Activated CD4-positive, alpha-beta T cell treated with anti-CD3 and anti-CD28 coated beads, Interleukin-10, Interleukin-2, amounts not matched to agents 100 ng/mL and 50 ng/mL, durations not matched to agents 16 hours and 8 hours (primary cell): Measurements from ENCODE around the gene SVOP.
"Not testable (repeated sequence)": the region's sequence is repeated elsewhere in the genome, so short reads cannot be mapped to it uniquely, and the experiment has no call there.

ENCODE experiments used
- DNase-seq: peaks from one replicate; pipeline ENCODE4 v3.0.0-alpha.2; 2020

Gene SVOP

DNA sequence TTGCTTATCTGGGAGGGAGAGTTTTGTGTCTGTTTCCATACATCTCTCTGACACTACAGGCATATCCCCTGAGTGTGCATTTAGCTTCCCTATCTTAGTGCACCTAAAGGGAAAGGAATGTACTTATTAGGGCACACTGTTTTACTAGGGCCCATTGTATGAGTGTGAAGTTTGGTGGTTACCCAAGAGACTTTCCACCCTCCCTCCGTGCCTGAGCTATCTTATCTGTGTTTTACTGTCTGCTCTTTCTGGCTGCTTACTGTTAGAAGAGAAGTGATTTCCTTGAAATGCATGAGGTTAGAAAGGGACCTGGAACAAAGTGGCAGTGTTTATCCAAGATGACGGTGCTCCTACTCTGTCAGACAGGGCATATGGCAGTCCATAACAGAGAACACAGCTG, 8.5 kb upstream of the SVOP start:
- no peak for DNase-seq

DNA sequence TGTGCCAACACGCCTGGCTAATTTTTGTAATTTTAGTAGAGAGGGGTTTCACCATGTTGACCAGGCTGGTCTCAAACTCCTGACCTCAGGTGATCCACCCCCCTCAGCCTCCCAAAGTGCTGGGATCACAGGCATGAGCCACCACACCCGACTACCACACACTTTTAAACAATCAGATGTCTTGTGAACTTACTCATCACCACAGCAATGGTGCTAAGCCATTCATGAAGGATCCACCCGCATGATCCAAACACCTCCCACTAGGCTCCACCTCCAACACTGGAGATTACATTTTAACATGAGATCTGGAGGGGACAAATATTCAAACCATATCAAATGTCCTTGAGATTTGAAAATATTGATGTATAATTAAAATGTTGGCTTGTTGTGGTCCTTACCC, 7.8 kb upstream of the SVOP start:
- not testable (repeated sequence) for DNase-seq

DNA sequence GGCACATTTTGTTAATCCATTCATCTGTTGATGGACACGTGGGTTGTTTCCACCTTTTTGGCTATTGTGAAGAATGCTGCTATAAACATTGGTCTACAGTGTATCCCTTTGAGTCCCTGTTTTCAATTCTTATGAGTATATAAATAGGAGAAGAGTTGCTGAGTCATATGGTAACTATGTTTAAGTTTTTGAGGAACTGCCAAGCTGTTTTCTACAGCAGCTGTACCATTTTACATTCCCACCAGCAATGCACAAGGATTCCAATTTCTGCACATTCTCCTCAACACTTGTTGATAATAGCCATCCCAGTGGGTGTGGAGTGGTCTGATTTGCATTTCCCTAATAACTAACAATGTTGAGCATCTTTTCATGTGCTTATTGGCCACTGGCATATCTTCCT, 6.9 kb upstream of the SVOP start:
- no peak for DNase-seq

DNA sequence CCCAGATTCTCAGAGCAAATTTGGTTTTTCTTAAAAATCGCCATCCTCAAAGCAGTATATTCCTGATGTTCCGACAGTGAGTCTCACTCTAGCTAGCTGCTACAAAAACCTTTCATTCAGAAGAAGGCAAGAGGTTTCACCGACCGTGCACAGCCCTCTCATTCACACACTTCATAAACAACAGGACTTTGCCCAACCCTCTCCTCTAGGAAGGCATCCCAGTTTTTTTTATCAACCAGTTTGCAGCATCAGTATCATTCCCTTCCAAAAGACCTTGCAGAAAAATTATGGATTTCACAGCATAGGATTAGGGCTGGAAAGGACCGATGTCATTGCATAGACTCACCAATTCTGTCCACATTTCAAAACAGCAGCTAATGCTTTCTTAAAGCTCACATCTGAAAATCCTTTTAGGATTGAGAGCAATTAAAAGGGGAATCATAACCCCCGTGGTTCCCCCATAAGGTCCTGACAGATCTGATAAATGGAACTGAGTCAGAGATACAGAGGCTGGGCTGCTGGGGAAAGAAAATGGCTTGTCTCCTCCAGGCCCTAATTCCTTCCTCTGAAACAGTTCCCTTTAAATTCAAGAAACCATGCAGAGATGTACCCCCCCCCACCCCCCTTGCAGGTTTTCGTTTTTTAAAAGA, 597 bp downstream of the SVOP start:
- DNase-seq, result no peak

DNA sequence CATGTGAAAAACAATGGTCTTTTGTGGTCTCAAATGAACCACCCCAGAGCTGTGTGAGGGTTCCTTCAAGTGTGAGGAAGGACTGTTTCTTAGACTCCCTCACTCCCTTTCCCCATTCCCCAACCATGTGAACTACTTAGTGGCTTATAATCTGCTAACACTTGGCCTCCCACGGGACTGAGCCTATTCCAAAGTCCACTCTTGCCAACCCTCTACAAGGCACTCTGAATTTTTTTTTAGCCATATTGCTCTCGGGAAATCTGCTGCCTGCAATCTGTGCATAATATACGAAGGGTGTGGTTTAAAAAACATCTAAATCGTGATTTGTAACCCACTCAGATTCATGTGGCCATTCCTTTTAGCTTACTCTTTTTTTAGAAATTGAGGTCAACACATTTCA, 2.6 kb downstream of the SVOP start:
- DNase-seq, result no peak

DNA sequence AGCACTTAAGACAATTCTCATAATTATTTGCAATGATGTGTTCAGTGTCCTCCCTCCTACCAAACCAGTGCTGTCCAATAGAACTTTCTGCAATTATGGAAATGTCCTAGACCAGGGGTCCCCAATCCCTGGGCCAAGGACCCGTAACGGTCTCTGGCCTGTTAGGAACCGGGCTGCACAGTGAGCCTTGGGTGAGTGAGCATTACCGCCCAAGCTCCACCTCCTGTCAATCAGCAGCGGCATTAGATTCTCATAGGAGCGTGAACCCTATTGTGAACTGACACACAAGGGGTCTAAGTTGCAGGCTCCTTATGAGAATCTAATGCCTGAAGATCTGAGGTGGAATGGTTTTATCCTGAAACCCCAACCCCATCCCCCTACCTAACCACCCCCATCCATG, 3.9 kb downstream of the SVOP start:
- DNase-seq, result no peak

DNA sequence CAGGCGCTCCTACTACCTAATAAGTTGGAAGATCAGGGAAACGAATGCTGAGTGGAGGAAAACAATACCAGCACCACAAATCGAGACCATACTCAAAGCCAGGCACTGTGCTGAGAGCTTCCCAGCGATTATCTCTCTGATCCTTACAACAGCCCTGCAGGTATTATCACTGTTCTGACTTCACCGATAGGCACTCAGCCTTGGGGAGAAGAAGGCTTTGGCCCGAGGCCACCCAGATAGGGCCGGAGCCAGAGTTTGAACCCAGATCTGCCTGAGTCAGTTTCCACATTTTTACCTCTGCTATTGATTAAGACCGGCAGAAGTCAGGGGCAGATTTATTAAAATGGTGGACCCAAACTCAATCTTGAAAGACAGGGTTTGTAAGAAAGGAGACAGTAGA, 4.9 kb downstream of the SVOP start:
- DNase-seq, result no peak

DNA sequence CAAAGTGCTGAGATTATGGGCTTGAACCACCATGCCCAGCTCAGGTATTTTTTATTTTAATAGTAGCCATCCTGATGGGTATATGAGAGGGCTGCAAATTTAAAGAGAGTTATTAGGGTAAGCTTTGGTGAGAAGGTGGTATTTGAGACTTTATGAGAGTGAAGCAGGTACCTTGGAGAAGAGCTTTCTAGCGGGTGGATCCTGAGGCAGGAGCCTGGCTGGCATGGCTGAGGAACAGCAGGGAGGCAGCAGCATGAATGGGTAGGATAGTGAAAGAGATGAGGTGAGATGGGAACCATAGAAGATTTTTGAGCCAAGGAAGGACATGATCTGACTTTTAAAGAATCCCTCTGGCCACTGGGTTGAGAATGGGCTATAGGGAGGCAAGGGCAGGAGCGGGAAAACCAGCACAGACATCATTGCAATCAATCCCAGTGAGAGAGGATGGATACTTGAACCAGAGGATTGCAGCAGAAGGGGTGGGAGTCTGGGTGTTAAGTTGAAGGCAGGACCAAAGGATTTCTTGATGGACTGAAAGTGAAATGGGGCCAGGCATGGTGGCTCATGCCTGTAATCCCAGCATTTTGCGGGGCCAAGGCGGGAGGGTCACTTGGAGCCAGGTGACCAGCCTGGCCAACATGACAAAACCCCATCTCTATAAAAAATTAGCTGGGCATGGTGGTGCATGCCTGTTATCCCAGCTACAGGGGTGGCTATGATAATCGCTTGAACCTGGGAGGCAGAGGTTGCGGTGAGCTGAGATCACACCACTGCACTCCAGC, 5.7 kb downstream of the SVOP start:
- DNase-seq, result no peak

DNA sequence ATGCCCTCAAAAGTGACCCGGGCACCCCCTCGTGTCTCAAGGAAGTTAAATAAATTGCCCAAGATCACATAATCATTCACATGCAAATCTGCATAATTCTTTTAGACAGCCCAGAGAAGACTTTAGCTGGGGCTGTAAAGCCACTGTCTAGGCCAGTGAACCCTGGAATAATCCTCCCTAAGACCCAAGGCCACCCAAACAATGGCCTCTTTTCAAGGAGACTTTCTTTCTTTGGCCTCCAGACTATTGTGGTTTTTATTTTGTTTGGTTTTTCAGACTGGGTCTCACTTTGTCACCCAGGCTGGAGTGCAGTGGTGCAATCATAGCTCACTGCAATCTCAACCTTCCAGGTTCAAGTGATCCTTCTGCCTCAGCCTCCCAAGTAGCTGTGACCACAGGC, 10.6 kb downstream of the SVOP start:
- no peak for DNase-seq

DNA sequence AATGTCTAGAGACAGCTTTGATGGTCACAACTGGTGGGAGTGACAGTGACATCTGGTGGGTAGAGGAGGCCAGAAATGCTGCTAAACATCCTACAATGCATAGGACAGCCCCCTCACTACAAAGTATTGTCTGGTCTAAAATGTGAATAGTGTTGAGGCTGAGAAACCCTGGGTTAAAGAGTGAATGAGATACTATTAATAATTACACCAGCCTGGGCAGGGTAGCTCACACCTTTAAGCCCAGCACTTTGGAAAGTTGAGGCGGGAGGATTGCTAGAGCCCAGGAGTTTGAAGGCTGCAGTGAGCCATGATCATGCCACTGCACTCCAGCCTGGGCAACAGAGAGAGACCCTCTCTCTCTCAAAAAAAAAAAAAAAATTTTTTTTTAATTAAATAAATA, 11.1 kb downstream of the SVOP start:
- DNase-seq, result no peak

DNA sequence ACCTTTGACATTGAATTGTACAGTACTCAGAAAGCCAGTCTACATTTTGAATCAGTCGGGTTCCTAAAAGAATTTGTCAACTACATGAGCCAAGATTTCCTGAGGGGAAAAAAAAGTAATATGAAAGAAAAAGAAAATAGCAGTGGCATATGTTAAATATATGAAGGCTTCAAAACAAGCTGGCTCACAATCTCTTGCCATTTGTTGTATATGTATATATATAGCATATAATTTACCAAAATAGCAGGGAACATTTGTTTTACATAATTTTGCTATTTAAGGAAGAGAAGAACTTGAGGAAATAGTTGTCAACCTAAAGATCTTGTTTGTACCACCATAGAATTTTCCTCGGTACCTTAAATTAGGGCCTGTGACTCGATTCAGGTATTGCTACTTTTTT, 16.9 kb downstream of the SVOP start:
- DNase-seq, result no peak

DNA sequence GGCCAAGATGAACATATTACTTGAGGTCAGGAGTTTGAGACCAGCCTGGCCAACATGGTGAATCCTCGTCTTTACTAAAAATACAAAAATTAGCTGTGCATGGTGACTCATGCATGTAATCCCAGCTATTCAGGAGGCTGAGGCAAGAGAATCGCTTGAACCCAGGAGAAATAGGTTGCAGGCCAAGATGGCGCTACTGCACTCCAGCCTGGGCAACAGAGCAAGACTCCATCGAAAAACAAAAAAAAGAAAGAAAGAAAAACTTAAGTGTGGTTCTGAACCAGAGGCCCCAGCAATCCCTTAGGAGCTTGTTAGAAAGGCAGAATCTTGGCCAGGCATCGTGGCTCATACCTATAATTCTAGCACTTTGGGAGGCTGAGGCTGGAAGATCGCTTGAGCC, 24.5 kb downstream of the SVOP start:
- DNase-seq, result no peak

DNA sequence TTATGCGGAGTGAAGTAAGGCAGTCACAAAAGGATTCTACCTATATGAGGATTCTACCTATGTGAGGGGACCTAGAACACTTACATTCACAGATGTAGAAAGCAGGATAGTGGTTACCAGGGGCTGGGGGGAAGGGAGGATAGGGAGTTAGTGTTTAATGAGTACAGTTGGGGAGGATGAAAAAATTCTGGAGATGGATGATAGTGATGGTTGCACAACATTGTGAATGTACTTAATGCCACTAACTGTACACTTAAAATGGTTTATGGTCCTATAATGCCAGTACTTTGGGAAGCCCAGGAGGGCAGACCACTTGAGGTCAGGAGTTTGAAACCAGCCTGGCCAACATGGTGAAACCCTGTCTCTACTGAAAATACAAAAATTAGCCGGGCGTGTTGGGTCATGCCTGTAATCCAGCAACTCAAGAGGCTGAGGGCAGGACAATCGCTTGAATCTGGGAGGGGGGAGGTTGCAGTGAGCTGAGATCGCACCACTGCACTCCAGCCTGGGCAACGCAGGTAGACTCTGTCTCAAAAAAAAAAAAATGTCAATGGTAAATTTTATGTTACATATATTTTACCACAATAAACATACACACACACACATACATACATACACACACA, 25.4 kb downstream of the SVOP start:
- DNase-seq, result no peak

DNA sequence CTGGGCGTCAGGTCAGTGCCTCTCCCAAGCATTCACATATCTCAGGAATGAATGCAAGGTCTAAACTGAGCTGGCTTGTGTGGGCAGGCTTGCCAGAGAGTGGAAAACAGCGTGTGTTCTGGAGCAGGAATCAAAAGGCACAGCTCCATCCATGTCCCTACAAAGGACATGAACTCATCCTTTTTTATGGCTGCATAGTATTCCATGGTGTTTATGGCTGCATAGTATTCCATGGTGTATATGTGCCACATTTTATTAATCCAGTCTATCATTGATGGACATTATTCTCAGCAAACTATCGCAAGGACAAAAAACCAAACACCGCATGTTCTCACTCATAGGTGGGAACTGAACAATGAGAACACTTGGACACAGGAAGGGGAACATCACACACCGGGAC, 30.8 kb downstream of the SVOP start:
- not testable (repeated sequence) for DNase-seq

DNA sequence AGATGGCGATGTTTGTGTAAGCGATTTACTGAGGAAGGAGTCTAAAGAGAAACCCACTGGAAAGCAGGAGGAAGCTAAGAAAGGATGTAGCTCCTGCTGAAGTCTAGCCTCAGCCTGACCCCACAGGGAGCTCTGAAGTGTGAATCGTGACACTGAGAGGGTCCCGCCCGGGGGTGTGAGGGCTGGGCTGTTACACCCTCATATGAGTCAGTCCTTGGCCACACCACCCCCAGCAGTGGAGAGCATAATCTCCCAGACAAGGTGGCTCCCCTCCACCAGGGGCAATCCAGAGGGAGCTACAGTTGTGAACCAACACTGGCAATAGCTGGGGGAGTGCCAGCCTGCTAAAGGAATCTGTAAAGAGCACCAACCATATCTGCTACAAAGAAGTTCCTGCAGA, 31.5 kb downstream of the SVOP start:
- DNase-seq, result no peak

DNA sequence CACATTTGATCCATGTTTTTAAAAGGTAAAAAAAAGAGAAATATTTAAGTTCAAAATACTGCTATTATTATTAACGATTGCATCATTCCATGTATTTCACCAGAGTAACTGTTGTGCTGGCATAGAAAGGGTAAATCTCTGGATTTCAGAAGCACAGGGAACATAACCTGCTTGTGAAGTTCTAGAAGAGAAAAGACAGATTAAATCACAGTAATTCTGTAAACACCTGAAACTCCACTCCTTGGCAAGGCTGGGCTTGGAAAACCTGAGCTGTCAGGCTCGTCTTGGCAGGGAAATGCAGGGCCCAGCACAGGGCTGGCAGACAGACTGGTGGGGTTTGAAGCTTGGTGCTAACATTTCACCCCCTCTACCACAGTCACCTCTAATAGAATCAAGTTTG, 35.1 kb downstream of the SVOP start:
- DNase-seq, result no peak

DNA sequence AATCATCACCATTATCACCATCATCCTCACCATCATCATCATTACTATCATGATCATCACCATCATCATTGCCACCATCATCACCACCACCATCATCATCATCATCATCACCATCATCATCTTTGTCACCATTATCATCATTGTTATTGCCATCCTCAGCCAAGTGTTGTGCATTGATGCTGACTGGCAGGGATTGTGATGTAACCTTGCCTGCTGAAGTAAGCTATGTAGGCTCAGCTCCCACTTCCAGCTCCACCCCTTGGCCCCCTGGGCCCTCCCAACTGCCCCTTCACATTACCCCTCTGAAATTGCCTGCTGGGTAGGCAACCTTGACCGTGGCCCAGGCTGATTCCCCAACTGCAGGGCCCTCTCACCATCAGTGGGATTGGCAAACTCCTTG, 37.6 kb downstream of the SVOP start:
- no peak for DNase-seq

DNA sequence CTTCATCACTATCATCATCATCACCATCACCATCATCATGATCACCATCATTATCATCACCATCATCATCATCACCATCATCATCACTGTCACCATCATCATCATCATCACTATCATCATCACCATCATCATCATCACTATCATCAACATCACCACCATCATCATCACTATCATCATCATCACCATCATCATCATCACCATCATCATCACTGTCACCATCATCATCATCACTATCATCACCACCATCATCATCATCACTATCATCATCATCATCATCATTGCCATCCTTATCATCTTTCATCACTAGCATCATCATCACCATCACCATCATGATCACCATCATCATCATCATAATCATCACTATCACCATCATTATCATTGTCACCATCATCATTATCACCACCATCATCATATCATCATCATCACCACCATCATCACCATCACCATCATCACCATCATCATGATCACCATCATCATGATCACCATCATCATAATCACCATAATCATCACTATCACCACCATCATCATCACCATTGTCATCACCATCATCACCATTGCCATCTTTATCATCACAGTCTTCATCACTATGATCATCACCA, 38.1 kb downstream of the SVOP start:
- DNase-seq, result no peak

DNA sequence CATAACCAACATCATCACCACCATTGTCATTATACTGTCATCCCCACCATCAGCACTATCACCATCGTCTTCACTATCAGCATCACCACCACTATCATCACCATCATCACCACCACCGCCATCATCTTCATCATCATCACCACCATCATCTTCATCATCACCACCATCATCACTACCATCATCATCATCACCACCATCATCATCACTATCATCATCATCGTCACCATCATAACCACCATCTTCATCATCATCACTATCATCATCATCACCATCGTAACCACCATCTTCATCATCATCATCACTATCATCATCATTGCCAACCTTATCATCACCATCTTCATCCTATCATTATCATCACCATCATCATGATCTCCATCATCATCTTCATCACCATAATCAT, 39.0 kb downstream of the SVOP start:
- no peak for DNase-seq

DNA sequence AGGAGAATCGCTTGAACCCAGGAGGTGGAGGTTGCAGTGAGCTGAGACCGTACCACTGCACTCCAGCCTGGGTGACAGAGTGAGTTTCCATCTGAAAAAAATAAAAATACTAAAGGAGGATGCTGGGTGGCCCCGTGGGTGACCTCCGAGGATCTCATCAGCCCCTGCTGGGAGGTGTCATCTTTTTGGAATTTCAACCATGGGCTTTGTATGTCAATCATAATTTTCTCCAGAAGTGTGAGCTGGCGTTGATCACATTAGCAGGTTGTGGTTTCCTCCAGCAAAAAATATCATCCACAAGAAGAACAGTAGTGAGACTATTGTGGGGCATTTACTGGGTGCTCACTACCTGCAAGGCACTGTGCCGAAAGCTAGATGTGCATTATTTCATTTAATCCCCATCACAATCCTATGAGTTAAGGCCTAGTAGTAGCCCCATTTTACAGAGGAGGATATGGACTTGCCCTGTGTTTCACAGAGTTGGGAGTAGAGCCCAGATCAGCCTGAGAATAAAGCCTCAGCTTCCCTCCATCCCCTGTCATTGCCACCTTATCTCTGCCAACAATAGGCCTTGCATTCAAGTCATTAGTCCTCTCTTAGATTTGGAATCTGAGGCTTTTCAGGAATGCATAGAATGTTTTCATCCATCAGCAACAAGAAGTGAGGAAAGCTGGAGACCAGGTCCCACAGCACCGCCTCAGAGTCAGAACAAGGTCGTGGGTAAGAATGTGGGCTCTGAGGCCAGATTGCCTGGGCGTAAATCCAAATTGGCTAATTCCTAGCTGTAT, 39.8 kb downstream of the SVOP start:
- no peak for DNase-seq

DNA sequence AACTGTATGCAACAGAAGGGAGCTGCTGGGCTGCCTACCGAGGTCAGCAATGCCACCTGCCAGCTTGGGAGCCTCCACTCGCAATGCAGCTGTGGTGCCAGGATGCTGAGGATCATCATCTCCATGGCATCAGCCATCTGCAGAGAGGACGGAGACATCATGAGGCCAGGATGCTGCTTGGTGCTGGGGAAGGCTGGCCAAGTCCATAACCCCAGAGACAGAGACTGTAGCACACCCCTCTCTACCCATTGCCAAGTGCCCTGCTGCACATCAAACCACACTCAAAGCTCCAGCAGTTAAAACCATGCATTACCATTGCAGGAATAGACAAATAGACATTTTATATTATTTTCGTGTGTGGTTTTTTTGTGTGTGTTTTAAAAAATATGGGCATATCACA, 43.5 kb downstream of the SVOP start:
- DNase-seq, result no peak

DNA sequence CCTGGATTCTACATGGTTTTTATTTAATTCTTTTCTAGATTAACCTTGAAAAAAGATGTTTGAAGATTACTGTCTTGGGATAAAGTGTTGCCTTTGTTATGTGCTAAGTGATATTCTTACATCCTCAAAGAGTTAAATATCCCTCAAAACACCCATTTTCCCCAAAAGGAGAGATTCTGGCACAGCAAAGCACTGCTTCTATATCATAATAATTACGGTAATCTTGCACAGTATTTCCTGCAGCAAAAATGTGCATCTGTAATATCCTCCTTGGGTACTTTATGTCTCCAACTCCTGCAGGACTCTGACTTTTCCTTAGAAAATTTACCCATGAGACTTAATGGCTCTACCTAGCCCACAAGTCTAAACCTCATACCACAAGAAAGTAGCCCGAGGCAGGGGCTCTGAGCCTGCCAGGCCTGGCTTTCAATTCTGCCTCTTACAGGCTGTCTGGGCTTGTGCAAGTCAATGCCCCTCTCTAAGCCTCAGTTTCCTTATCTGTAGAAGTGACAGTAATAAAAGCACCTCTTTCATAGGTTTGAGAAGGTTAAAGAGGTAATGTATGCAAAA, 45.8 kb downstream of the SVOP start:
- no peak for DNase-seq

DNA sequence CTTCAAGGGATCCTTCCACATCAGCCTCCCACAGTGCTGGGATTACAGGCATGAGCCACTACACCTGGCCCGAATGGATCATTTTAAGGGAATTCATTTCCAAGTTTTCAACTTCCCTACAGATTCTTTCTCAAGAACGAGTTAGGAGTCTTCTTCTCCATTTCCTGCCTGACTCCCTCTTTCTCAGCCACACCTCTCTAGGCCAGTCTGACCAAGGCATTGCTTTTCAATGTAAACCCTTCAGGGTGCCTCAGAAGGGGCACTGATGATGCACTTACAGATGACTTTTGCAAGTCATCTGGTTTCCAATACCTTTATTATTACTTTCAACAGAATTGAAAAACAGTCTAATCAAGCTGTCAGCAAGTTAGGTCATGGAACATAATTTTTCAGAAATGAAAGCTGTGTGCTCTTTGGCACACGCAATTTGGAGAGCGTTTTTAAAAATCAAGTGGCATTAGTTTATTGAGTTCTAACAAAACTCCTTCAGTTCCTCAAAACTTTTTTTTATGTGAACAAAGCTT, 47.2 kb downstream of the SVOP start:
- DNase-seq, result no peak
